NCI-H748 treated with DMSO at 0.1 percent for 48 hours (cell line): ENCODE results near the gene GPR107.
A peak's percentile ranks its signal among the peaks of the same experiment; 100 is the strongest.

Source experiments
- DNase-seq: peaks from one replicate; lab custom pipeline; 2025; lab: John Stamatoyannopoulos, UW

Gene GPR107

GRCh38 chr9:130110166-130110565, 56.5 kb downstream of the GPR107 start:
- DNase-seq = no peak

- DNase-seq = no peak
These were observed 56.9 kb downstream of the GPR107 start for GRCh38 chr9:130110596-130111021.

DNA sequence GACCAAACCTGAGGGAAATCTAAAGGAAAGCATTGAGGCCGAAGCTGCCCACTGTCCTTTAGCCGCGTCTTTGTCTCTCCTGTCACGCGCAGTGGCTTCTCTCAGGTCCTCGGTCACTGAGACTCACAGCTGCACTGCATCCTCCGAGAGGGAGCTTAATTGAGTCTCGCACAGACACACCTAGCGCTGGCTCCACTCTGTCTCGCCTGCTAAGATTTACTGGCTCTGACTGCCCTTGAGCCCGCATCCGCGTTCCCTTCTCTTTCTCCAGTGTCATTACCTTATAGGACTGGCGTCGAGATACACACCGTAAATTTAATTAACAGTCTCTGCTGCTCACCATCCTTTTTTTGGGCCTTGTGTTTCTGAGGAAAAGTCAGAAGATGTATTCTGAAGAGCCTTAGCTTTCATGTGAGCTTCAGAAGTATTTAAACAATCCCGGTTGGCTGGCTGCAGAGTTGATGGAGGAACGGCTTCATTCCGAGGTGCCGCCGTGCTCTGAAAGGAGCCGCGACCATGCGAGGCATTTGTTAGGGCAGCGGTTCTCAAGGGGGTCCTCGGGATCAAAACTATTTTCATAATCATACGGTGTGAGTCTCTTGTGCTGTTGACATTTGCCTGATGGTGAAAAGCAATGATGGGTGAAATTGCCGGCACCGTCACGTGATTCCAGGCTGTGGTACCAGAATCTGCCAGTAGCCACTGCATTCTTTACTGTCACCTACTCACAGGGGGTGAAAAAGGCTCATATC, 58.3 kb downstream of the GPR107 start:
- DNase-seq = no peak

- no peak for DNase-seq
These were observed 58.9 kb downstream of the GPR107 start for GRCh38 chr9:130112538-130113151.

GRCh38 chr9:130114741-130115140, 61.0 kb downstream of the GPR107 start:
- DNase-seq = no peak

- DNase-seq = no peak
These were observed 62.6 kb downstream of the GPR107 start for GRCh38 chr9:130116346-130116745.

GRCh38 chr9:130117376-130117775, 63.7 kb downstream of the GPR107 start:
- no peak for DNase-seq

DNA sequence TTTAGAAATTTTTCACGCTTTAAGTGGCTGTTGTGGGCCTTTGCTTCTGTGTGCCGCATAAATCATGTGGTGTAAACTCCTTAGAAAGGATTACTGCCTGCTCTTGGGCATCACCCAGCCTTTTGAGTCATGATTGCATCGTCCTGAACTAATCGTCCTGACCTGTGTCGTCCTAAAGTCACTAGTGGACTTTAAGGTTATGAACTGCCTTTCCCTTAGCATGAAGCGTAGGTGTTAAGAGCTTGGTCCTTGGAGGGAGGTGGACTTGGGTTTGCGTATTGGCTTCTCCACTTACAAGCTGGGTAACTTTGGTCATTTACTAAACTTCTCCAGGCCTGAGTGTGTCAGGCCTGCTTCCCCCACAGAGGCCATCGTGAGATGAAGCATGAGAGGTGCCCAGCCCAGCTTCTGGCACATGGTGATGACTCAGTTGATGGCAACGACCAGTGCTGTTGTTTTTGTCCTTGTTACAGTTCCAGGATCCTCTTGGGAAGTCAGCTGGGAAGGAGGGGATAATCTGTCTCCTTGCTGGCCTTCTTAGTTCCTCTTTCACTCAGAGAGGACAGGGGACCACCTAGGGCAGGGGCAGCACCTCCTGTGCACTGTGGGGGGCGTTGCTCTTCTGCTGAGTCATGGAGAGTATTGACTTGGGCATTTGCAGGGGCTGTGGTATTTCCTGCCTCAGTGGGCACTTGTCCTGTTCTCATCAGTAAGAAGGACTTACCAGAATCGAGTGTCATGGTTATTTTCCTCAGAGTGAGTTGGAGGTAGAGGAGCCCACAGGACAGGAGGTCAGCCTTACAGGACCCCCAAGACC, 64.3 kb downstream of the GPR107 start:
- no peak for DNase-seq

DNA sequence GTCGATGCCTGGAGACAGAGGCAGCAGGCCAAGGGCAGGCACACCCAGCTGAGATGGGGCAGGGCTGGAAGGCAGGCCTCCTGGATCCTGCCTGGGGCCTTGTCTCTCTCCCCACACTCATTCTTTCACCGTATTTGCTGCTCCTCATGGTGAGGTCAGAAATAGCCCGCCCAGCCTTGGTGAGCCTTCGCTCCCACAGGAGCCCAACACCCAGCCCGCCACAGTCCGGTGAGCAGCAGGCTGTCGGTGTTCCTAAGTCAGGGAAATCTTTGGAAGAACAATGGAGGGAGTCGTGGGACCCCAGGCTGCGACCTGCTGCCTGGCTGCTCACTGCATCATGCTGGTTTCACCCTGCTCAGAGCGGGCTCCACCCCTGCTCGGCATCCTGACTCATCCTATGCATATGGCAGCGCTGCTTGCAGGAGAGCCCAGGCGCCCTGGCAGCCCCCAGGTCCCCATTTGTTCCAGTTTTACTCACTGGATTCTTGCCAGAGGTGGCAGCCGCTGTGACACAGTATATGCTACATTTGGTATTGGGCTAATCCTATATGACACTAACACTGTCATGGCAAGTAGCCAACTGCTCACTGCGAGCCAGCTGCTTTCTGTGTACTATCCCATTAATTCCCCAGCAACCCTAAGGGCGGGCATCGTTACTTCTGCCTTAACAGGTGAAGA, 65.3 kb downstream of the GPR107 start:
- peak; percentile 89 for DNase-seq

GRCh38 chr9:130119519-130120298, 66.0 kb downstream of the GPR107 start:
- DNase-seq = no peak

DNA sequence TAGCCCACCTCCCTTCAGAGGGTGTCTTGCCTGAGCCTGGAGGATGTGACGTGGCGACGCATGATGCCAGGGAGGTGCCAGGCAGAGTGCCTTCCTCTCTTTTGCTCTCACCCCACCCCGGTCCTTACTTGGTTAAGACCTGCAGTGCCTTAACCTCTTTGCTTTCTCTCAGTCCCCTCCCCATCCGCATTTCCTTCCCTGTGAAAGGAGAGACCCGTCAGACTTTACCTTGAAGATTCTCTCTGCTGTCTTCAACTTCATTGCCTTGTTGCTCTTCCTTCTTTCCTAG, 66.5 kb downstream of the GPR107 start:
- no peak for DNase-seq

- DNase-seq = no peak
These were observed 67.1 kb downstream of the GPR107 start for GRCh38 chr9:130120832-130121231.

DNA sequence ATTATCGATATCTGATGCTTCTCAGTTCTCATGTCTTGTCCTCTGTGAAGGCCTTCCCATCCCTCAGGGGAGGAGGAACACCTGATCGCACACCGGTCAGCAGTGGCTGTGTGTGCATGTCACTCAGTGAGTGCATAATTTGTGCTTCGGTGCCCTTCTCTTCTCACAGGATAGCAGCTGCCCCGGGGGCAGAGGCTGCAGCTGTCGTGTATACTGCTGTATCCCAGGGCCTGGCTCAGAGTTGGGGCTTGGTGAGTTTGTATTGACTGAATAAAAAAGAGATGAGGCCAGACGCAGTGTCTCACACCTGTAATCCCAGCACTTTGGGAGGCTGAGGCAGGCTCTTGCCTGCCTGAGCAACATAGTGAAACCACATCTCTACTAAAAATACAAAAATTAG, 68.8 kb downstream of the GPR107 start:
- no peak for DNase-seq

GRCh38 chr9:130124085-130124860, 70.6 kb downstream of the GPR107 start:
- no peak for DNase-seq

- no peak for DNase-seq
These were observed 73.2 kb downstream of the GPR107 start for GRCh38 chr9:130126721-130127433.

- no peak for DNase-seq
These were observed 74.5 kb downstream of the GPR107 start for GRCh38 chr9:130128251-130128650.

GRCh38 chr9:130128733-130129431, 75.2 kb downstream of the GPR107 start:
- no peak for DNase-seq

GRCh38 chr9:130129432-130130061, 75.8 kb downstream of the GPR107 start:
- no peak for DNase-seq

- no peak for DNase-seq
These were observed 79.0 kb downstream of the GPR107 start for GRCh38 chr9:130132746-130133145.
